Measurements from ENCODE around the gene TRAF3IP1. TPM values are rescaled to one million over a fixed set of nuclear protein-coding genes. Genes with fewer than 3 reads are reported as not detected.

TRAF3IP1 gene
- total RNA-seq, 1 donor from 2014 or later, result 11.2 TPM

- H3K27ac Mint-ChIP-seq, result no peak overlapping the region
- peaks cover 28% of the 10 kb centered on the region for H3K4me1 Mint-ChIP-seq
- no peak for TF ChIP-seq EZH2phosphoT487 (IDR thresholded peaks at IDR 0.05)
- TF ChIP-seq EZH2 (IDR thresholded peaks at IDR 0.05), result no peak
- TF ChIP-seq CTCF (IDR thresholded peaks at IDR 0.05), result no peak
- peaks cover 36% of the 10 kb centered on the region for H3K79me2 ChIP-seq (ENCODE audit: low read depth)
- no peak for DNase-seq (ENCODE audit: low spot score)
- peak overlapping the region; percentile 98 for H3K4me2 ChIP-seq
- peaks cover 25% of the 10 kb centered on the region for H4K20me1 ChIP-seq (ENCODE audit: low read depth)
- no peak overlapping the region for H3K9ac ChIP-seq
- H3K4me3 Mint-ChIP-seq, result peak overlapping the region; percentile 92
- H2AFZ ChIP-seq (replicated peaks), result no peak overlapping the region
- peaks cover 21% of the 10 kb centered on the region for H3F3A ChIP-seq (ENCODE audit: low read depth)
- H3K9me3 ChIP-seq (ENCODE audit: low read depth), result no peaks in the 10 kb centered on the region
- no peaks in the 10 kb centered on the region for H3K27me3 Mint-ChIP-seq (ENCODE audit: insufficient read depth, low read depth)
- no peak overlapping the region for H3K27ac ChIP-seq
- peaks cover 14% of the 10 kb centered on the region for H3K36me3 Mint-ChIP-seq
- H3K36me3 ChIP-seq, result no peaks in the 10 kb centered on the region
- no peaks in the 10 kb centered on the region for H3K27me3 ChIP-seq
- peaks cover 6% of the 10 kb centered on the region for H3K9me3 Mint-ChIP-seq
- peak overlapping the region; percentile 97 for H3K4me3 ChIP-seq
- peaks cover 30% of the 10 kb centered on the region for H3K4me1 ChIP-seq
Measured at GRCh38 chr2:238425505-238425978, 105.2 kb downstream of the TRAF3IP1 start.

- H3K4me3 Mint-ChIP-seq, result peak overlapping the region; percentile 92
Measured at GRCh38 chr2:238425979-238426567, 105.8 kb downstream of the TRAF3IP1 start.

GRCh38 chr2:238426568-238427434 is 106.5 kb downstream of the TRAF3IP1 start, which contains the start of gene ASB1:
TSS of gene ASB1 (plus strand) at chr2:238426927. CDS start at chr2:238427071, 144 bp downstream.
- H3K27ac Mint-ChIP-seq, result peak within 1 kb of the TSS; percentile 81
- no peak for TF ChIP-seq CTCF (IDR thresholded peaks at IDR 0.05)
- no peak for TF ChIP-seq EZH2 (IDR thresholded peaks at IDR 0.05)
- TF ChIP-seq EZH2phosphoT487 (IDR thresholded peaks at IDR 0.05), result no peak
- Histone ChIP-seq H2AFZ (replicated peaks) (peak within 1 kb of the TSS; percentile 96), H3K9me3 (ENCODE audit: low read depth) (no peaks in the 10 kb centered on the region), H3K9ac (peak within 1 kb of the TSS; percentile 82), H3K36me3 (no peaks in the 10 kb centered on the region), H3K27me3 (no peaks in the 10 kb centered on the region), H3F3A (ENCODE audit: low read depth) (peaks cover 12% of the 10 kb centered on the region), H3K79me2 (ENCODE audit: low read depth) (peaks cover 49% of the 10 kb centered on the region), H3K4me1 (peaks cover 17% of the 10 kb centered on the region), H3K27ac (peak within 1 kb of the TSS; percentile 74), H3K4me3 (peak within 1 kb of the TSS; percentile 97), H3K4me2 (peak within 1 kb of the TSS; percentile 98), H4K20me1 (ENCODE audit: low read depth) (peaks cover 34% of the 10 kb centered on the region)
- peaks cover 22% of the 10 kb centered on the region for H3K36me3 Mint-ChIP-seq
- H3K4me3 Mint-ChIP-seq, result peak within 1 kb of the TSS; percentile 95
- peaks cover 13% of the 10 kb centered on the region for H3K9me3 Mint-ChIP-seq
- peaks cover 19% of the 10 kb centered on the region for H3K4me1 Mint-ChIP-seq
- peak; percentile 94 for DNase-seq (ENCODE audit: low spot score)
- no peaks in the 10 kb centered on the region for H3K27me3 Mint-ChIP-seq (ENCODE audit: insufficient read depth, low read depth)

More at GRCh38 chr2:238425979-238426567, 105.8 kb downstream of the TRAF3IP1 start:
- peak overlapping the region; percentile 78 for H3K27ac Mint-ChIP-seq
- peaks cover 16% of the 10 kb centered on the region for H3K36me3 Mint-ChIP-seq
- TF ChIP-seq EZH2phosphoT487 (IDR thresholded peaks at IDR 0.05) (no peak), EZH2 (IDR thresholded peaks at IDR 0.05) (no peak), CTCF (IDR thresholded peaks at IDR 0.05) (no peak)
- peaks cover 23% of the 10 kb centered on the region for H3K4me1 Mint-ChIP-seq
- peak overlapping the region; percentile 74 for H3K27ac ChIP-seq
- peak overlapping the region; percentile 96 for H2AFZ ChIP-seq (replicated peaks)
- H3K4me3 ChIP-seq, result peak overlapping the region; percentile 97
- H3K36me3 ChIP-seq, result no peaks in the 10 kb centered on the region
- H3K4me2 ChIP-seq, result peak overlapping the region; percentile 98
- peaks cover 28% of the 10 kb centered on the region for H4K20me1 ChIP-seq (ENCODE audit: low read depth)
- H3K9ac ChIP-seq, result no peak overlapping the region
- peaks cover 9% of the 10 kb centered on the region for H3K9me3 Mint-ChIP-seq
- peaks cover 41% of the 10 kb centered on the region for H3K79me2 ChIP-seq (ENCODE audit: low read depth)
- H3K4me1 ChIP-seq, result peaks cover 25% of the 10 kb centered on the region
- peak; percentile 84 for DNase-seq (ENCODE audit: low spot score)
- no peaks in the 10 kb centered on the region for H3K9me3 ChIP-seq (ENCODE audit: low read depth)
- H3K27me3 ChIP-seq, result no peaks in the 10 kb centered on the region
- peaks cover 19% of the 10 kb centered on the region for H3F3A ChIP-seq (ENCODE audit: low read depth)
- no peaks in the 10 kb centered on the region for H3K27me3 Mint-ChIP-seq (ENCODE audit: insufficient read depth, low read depth)
